22Rv1 (cell line): Measurements from ENCODE around the gene TAOK3.

ENCODE experiments used
- ZFX ChIP-seq: fragments of 450-650 bp; IDR thresholded peaks from 2 replicates; pipeline ENCODE4 v1.6.1; 2017; ENCODE audit warnings: antibody characterized with exemption, borderline replicate concordance
- TF ChIP-seq, protein P1 (sequence below): fragments of 450-650 bp; IDR thresholded peaks from 2 replicates; pipeline ENCODE4 v1.5.1; 2017; ENCODE audit warnings: mild to moderate bottlenecking

DNA sequence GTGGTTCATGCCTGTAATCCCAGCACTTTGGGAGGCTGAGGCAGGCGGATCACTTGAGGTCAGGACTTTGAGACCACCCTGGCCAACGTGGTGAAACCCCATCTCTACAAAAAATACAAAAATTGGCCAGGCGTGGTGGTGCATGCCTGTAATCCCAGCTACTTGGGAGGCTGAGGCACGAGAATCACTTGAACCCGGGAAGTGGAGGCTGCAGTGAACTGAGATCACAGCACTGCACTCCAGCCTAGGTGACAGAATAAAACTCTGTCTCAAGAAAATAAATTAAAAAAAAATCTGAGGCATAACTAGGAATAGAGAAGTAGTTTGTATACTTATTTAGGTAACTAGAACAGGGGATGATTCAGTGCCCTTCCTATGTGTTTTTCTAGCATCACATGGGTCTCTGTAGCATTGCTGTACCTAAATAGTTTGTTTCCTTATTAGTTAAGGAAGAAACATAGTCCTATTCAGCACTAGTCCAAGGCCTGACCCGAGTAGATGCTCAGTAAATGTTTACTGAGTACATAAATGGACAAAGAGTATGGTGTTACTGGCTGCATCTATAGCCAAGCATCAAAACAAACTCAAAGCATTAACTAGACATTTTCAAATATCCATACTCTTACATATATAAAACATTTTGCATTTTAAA, 21.7 kb downstream of the TAOK3 start:
- TF ChIP-seq, protein P1, sequence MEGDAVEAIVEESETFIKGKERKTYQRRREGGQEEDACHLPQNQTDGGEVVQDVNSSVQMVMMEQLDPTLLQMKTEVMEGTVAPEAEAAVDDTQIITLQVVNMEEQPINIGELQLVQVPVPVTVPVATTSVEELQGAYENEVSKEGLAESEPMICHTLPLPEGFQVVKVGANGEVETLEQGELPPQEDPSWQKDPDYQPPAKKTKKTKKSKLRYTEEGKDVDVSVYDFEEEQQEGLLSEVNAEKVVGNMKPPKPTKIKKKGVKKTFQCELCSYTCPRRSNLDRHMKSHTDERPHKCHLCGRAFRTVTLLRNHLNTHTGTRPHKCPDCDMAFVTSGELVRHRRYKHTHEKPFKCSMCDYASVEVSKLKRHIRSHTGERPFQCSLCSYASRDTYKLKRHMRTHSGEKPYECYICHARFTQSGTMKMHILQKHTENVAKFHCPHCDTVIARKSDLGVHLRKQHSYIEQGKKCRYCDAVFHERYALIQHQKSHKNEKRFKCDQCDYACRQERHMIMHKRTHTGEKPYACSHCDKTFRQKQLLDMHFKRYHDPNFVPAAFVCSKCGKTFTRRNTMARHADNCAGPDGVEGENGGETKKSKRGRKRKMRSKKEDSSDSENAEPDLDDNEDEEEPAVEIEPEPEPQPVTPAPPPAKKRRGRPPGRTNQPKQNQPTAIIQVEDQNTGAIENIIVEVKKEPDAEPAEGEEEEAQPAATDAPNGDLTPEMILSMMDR: no peak
- no peak for TF ChIP-seq ZFX
